T follicular helper cell (primary cell): Measurements from ENCODE around the gene ZBTB48.
"Not testable (repeated sequence)": the region's sequence is repeated elsewhere in the genome, so short reads cannot be mapped to it uniquely, and the experiment has no call there.

ENCODE experiments used
- DNase-seq: peaks from one replicate; pipeline ENCODE4 v3.0.0-alpha.2; 2020; ENCODE audit warnings: low read depth

Gene ZBTB48

DNA sequence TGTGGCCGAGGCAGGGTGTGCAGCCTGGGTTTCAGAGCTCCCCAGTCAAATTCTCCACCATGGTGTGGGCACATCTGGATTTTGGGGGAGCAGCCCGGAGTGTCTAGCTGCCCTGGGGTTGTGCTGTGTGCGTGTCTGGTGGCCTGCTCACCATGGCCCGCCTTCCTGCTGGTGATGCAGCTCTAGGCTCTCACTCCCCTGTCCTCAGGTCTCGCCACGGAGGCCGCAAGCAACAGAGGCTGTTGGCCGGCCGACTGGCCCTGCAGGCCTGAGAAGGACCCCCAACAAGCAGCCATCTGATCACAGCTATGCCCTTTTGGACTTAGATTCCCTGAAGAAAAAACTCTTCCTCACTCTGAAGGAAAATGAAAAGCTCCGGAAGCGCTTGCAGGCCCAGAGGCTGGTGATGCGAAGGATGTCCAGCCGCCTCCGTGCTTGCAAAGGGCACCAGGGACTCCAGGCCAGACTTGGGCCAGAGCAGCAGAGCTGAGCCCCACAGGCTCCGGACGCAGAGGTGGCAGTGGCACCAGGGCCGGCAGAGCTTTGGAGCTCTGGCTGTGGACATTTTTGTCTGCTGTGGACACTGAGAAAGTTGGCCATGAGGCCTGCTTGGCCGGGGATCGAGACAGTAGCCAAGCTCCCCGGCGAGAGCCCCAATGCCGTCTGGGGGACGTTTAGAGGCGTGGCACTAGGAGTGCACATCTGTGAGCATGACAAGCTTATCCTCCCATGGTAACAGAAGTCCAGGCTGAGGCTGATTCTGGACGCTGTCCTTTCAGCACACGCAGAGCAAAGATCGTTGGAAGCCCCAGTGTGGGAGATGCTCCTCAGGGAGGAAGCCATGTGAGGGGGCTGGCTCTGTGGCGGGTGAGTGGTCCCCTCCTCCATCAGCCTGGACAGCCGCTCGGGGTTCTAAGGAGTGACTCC is 53.1 kb downstream of the ZBTB48 start:
- DNase-seq = no peak

DNA sequence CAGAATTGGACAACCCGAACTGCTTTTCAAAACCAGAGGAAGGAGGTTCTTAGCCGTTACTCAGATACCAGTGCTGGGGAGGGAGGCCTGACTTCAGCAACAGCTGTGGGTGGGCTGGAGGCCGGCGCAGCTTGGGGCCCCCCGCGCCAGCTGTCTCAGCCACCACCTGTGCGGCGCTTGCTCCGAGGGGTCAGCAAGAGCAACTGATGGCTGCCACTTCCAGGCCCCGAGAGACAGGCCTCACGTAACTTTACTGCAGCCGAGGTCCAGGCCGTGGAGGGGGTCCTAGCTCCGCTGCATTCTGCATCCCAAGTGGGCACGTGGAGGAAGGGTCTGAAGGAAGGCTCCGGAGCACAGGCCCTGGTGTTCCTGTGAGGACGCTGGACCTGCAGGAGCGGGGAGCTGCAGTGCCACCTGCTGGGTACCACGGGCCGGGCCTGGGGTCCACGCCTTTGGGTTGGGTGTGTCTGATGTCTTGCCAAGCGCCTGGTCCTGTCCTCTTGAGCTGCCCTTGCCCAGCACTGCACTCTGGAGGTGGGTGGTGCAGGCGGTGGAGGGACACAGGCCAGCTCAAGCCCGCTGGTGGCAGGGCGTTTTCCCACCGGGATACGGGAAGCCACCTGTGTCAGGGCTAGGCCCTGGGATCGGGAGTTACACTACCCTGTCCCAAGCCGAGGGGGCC is 54.7 kb downstream of the ZBTB48 start:
- DNase-seq = peak; percentile 16

DNA sequence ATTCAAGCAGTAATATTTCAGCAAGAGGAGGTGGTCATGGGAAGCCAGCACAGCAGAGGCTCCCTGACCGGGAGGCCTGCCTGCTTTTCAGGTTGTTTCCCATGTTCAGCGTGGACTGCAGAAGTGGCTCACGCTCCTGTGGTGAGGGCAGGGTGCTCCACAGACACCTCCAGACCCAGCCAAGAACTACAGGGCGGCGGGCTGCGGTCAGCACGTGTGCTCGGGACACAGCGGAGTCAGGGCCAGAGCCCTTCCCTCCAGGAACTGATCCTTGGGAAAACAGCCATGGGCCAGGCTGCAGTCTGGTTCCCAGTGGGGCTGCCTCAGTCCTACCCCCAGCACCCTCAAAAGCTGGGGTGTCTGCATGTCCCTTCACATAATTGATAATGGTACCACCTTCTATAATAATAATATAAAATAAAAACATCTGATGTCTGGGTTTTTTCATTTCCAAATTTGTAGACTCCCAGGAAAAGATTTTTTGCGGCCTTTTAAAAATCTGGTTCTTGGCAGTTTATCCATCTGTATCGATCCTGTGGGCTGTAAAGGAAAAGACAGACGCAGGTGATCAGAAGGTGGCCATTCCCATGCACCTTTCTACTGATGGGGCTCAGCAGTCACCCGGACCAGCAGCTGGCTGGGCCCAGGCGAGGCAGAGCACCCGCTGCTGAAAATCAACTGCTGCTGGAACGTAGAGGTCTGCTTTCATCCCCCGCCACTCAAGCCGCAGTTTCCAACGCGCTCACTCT is 55.5 kb downstream of the ZBTB48 start:
- no peak for DNase-seq

DNA sequence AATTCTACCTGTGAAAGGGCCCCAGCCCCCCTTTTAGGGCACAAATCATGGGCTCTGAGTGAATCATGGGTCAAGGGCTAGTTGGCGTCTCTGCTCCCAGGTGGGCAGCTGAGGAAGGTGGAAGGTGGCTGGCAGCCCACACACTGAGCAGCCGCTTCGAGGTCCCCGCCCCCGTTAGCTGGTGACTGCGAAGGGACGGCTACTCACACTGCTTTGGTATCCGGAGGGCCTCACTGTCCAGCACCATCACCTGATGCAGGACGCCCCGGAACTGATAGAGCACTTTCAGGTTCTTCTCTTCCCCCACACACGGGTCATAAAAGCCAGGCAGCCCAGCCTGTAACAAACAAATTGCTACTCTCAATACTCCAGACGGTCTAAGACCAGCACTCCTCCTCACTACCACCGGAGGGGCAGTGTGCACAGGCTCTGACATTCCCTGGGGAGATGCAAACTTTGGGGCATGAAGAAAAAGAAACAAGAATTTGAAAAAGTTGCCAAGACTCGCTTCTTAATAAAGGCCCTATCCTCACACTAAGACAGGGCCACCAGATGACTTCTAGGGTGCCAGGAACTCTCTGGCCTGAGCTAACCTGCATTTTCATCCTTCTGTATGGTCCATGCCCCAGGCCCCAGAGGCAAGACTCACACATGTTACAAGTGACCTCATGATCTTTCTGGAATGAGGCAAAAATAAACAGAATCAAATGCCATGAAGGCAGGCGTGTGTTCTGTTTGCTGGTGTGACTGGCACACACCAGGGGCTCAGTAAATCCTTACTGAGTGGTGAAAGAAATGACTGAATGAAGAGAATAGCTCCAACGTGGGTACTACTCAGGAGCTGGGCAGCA is 56.3 kb downstream of the ZBTB48 start:
- no peak for DNase-seq

DNA sequence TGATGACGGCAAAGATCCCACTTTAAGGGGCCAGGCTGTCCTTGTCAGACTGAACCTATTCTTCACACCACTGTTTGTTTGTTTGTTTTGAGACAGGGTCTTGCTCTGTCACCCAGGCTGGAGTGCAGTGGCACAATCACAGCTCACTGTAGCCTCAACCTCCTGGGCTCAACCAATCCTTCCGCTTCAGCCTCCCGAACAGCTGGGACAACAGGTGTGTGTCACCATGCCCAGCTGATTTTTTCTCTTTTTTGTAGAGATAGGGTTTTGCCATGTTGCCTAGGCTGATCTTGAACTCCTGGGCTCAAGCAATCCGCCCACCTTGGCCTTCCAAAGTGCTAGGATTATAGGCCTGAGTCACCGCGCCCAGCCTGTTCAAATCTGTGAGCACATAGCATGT is 57.0 kb downstream of the ZBTB48 start:
- DNase-seq = not testable (repeated sequence)

DNA sequence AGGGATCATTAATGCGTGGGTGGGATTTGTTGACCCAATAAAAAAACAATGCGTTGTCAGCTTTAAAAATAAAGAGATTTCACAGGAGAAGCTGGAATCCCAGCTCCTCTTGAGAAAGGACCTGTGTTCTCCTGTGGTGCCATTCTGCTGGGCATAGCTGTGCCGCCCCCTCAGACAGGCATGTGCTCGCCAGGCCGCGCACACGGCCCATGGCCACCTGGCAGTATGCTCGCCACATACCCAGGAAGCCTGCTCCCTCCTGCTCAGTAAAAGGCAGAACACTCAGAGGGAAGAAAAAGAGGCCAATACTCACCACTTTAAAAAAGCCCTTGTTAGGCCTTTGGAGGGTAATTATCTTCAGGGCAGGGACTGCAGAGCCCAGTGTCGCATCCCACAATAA is 58.0 kb downstream of the ZBTB48 start:
- DNase-seq = no peak

DNA sequence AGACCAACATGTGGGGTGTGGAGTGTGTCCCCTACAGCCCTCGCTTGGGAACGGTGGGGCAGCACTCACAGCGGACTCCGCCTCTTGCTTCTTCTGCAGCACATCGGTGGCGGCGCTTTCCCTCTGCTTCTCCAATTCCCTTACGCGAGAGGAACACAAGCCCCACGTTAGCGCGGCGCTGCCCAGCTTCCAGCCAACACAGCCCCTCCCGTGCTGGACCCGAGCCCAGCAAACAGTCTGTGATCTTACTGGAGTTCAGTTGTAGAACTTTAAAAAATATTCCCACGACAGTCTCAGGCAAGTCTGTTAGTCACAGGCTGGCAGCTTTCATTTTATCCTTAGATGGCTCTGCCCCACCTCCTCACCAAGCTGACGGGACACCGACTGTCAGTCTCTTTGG is 58.4 kb downstream of the ZBTB48 start:
- no peak for DNase-seq
